ENCODE results near the gene OPN4. TPM values are rescaled to one million over a fixed set of nuclear protein-coding genes. Genes with fewer than 3 reads are reported as not detected.

The OPN4 gene
- total and polyA plus RNA-seq, 10 donors, result not detected

GRCh38 chr10:86657011-86657395 is 2.7 kb downstream of the OPN4 start:
- Histone ChIP-seq H3K4me3 (no peak overlapping the region), H3K27ac (no peak overlapping the region), H3K36me3 (no peaks in the 10 kb centered on the region), H3K27me3 (replicated peaks in 1 of 7) (peaks cover 0 to 37% (median 0%) of the 10 kb centered on the region in 7 donors), H3K4me1 (peaks cover 0 to 10% (median 0%) of the 10 kb centered on the region in 6 donors), H3K9me3 (no peaks in the 10 kb centered on the region)
- 86 to 92% (median 87%) methylated on average over 8 of the region's 8 CpGs for WGBS, 5 donors
- DNase-seq, result peak; percentile 39
- TF ChIP-seq POLR2AphosphoS5 (IDR thresholded peaks at IDR 0.05) (no peak), POLR2A (IDR thresholded peaks at IDR 0.05) (no peak), CTCF (IDR thresholded peaks at IDR 0.05 in 8 of 11, conservative IDR thresholded peaks at IDR 0.05 in 3 of 11) (no peak)
- intact Hi-C loops (cut with DNase I; ENCODE audit: low total_unique reads), result no loop called here

GRCh38 chr10:86657396-86658011 is 3.2 kb downstream of the OPN4 start:
- TF ChIP-seq POLR2A (IDR thresholded peaks at IDR 0.05), result no peak
- intact Hi-C loops (cut with DNase I; ENCODE audit: low total_unique reads), result no loop called here
- H3K4me3 ChIP-seq, result no peak overlapping the region
- H3K27ac ChIP-seq, result no peak overlapping the region
- no peaks in the 10 kb centered on the region for H3K36me3 ChIP-seq
- H3K9me3 ChIP-seq, result no peaks in the 10 kb centered on the region
- peaks cover 0 to 10% (median 0%) of the 10 kb centered on the region in 6 donors for H3K4me1 ChIP-seq
- DNase-seq, result peak; percentile 68
- WGBS, 5 donors, result 62 to 71% (median 68%) methylated on average over 16 to 19 of the region's 19 CpGs
- peaks cover 0 to 37% (median 0%) of the 10 kb centered on the region in 7 donors for H3K27me3 ChIP-seq (replicated peaks in 1 of 7)

- Histone ChIP-seq H3K27me3 (replicated peaks in 1 of 7) (peaks cover 0 to 37% (median 0%) of the 10 kb centered on the region in 7 donors), H3K4me1 (peaks cover 0 to 10% (median 0%) of the 10 kb centered on the region in 6 donors), H3K9me3 (no peaks in the 10 kb centered on the region), H3K36me3 (no peaks in the 10 kb centered on the region), H3K27ac (no peak overlapping the region), H3K4me3 (no peak overlapping the region)
- DNase-seq, result peak; percentile 58
- no peak for TF ChIP-seq POLR2AphosphoS5 (IDR thresholded peaks at IDR 0.05)
- TF ChIP-seq POLR2A (IDR thresholded peaks at IDR 0.05), result no peak
- no peak for TF ChIP-seq CTCF (IDR thresholded peaks at IDR 0.05 in 8 of 11, conservative IDR thresholded peaks at IDR 0.05 in 3 of 11)
- intact Hi-C loops (cut with DNase I; ENCODE audit: low total_unique reads), result no loop called here
- 89 to 93% (median 91%) methylated on average over 11 to 12 of the region's 12 CpGs for WGBS, 5 donors
Observed at GRCh38 chr10:86658261-86658741, 4.0 kb downstream of the OPN4 start.

- Histone ChIP-seq H3K27ac (no peak overlapping the region), H3K4me3 (no peak overlapping the region), H3K27me3 (replicated peaks in 1 of 7) (peaks cover 0 to 37% (median 0%) of the 10 kb centered on the region in 7 donors), H3K9me3 (no peaks in the 10 kb centered on the region), H3K36me3 (no peaks in the 10 kb centered on the region), H3K4me1 (peaks cover 0 to 10% (median 0%) of the 10 kb centered on the region in 6 donors)
- intact Hi-C loops (cut with DNase I; ENCODE audit: low total_unique reads), result no loop called here
- TF ChIP-seq POLR2A (IDR thresholded peaks at IDR 0.05) (no peak), POLR2AphosphoS5 (IDR thresholded peaks at IDR 0.05) (no peak), CTCF (IDR thresholded peaks at IDR 0.05 in 8 of 11, conservative IDR thresholded peaks at IDR 0.05 in 3 of 11) (no peak)
- DNase-seq, result peak; percentile 65
- 51 to 80% (median 74%) methylated on average over 2 to 3 of the region's 3 CpGs for WGBS, 5 donors
Observed at GRCh38 chr10:86658751-86659150, 4.4 kb downstream of the OPN4 start.
